Peyer's patch (tissue), 4 donors: ENCODE data around the gene PLXNA4.

ENCODE experiments used
- CTCF ChIP-seq, 6 experiments: fragments of 450-650 bp in 4 of 6; fragments of 200-600 bp in 2 of 6; sonication (generic) in 1 of 6; IDR thresholded peaks; one replicate each; pipeline ENCODE4 v1.5.1; 2017 to 2019; ENCODE audit warnings: antibody characterized with exemption in 6 of 6, mild to moderate bottlenecking in 3 of 6, moderate library complexity in 1 of 6
- POLR2A ChIP-seq, 2 donors: fragments of 450-650 bp; IDR thresholded peaks; one replicate each; pipeline ENCODE4 v1.5.1; 2017; ENCODE audit warnings: antibody characterized with exemption in 2 of 2, mild to moderate bottlenecking in 2 of 2, moderate library complexity in 2 of 2

- TF ChIP-seq CTCF (IDR thresholded peaks at IDR 0.05), result no peak
- no peak for TF ChIP-seq POLR2A (IDR thresholded peaks at IDR 0.05)
Observed at GRCh38 chr7:132250480-132251326, 325.6 kb downstream of the PLXNA4 start.
